ENCODE measurements around the gene ENOX1. TPM values are rescaled to one million over a fixed set of nuclear protein-coding genes. Genes with fewer than 3 reads are reported as not detected.

Gene ENOX1
- total and polyA plus RNA-seq, 9 of the 15 experiments (the other 6 are each of a cell fraction or from before 2014, with no cell fraction given) = not detected

DNA sequence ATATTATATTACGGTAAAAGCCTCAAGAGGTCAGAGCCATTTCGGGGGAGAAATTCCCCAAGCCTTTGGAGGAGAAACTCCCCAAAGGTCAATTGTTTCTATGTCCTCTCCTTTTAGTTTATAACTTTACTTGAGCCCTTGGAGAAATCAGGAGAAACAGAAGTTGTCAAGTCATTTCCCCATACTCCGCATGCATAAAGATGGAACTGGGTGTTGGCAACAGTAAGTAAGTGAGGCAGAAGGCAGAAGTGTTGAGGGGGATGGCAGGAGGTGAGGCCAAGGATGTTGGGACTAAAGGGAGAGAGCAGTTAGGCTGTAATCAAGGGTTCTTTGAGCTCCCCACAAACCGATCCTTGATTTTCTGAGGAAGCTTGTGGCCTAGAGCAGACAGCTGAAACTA lies 307.9 kb downstream of the ENOX1 start (continued):
- TF ChIP-seq, protein P1, sequence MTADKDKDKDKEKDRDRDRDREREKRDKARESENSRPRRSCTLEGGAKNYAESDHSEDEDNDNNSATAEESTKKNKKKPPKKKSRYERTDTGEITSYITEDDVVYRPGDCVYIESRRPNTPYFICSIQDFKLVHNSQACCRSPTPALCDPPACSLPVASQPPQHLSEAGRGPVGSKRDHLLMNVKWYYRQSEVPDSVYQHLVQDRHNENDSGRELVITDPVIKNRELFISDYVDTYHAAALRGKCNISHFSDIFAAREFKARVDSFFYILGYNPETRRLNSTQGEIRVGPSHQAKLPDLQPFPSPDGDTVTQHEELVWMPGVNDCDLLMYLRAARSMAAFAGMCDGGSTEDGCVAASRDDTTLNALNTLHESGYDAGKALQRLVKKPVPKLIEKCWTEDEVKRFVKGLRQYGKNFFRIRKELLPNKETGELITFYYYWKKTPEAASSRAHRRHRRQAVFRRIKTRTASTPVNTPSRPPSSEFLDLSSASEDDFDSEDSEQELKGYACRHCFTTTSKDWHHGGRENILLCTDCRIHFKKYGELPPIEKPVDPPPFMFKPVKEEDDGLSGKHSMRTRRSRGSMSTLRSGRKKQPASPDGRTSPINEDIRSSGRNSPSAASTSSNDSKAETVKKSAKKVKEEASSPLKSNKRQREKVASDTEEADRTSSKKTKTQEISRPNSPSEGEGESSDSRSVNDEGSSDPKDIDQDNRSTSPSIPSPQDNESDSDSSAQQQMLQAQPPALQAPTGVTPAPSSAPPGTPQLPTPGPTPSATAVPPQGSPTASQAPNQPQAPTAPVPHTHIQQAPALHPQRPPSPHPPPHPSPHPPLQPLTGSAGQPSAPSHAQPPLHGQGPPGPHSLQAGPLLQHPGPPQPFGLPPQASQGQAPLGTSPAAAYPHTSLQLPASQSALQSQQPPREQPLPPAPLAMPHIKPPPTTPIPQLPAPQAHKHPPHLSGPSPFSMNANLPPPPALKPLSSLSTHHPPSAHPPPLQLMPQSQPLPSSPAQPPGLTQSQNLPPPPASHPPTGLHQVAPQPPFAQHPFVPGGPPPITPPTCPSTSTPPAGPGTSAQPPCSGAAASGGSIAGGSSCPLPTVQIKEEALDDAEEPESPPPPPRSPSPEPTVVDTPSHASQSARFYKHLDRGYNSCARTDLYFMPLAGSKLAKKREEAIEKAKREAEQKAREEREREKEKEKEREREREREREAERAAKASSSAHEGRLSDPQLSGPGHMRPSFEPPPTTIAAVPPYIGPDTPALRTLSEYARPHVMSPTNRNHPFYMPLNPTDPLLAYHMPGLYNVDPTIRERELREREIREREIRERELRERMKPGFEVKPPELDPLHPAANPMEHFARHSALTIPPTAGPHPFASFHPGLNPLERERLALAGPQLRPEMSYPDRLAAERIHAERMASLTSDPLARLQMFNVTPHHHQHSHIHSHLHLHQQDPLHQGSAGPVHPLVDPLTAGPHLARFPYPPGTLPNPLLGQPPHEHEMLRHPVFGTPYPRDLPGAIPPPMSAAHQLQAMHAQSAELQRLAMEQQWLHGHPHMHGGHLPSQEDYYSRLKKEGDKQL (CRISPR knock-in tag; IDR thresholded peaks at IDR 0.05; ENCODE audit: borderline replicate concordance) = no peak
- TF ChIP-seq HNRNPK (IDR thresholded peaks at IDR 0.05; ENCODE audit: low read depth, low read length, poor library complexity, severe bottlenecking) = no peak
- no peak for TF ChIP-seq BHLHE40 (IDR thresholded peaks at IDR 0.05; ENCODE audit: low read length)
- no peak for TF ChIP-seq NFIC (IDR thresholded peaks at IDR 0.05)
- TF ChIP-seq, protein P2, sequence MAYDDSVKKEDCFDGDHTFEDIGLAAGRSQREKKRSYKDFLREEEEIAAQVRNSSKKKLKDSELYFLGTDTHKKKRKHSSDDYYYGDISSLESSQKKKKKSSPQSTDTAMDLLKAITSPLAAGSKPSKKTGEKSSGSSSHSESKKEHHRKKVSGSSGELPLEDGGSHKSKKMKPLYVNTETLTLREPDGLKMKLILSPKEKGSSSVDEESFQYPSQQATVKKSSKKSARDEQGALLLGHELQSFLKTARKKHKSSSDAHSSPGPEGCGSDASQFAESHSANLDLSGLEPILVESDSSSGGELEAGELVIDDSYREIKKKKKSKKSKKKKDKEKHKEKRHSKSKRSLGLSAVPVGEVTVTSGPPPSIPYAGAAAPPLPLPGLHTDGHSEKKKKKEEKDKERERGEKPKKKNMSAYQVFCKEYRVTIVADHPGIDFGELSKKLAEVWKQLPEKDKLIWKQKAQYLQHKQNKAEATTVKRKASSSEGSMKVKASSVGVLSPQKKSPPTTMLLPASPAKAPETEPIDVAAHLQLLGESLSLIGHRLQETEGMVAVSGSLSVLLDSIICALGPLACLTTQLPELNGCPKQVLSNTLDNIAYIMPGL (CRISPR knock-in tag; IDR thresholded peaks at IDR 0.05) = no peak
- TF ChIP-seq SMAD4 (CRISPR knock-in tag; conservative IDR thresholded peaks at IDR 0.05) = no peak
- no peak for TF ChIP-seq ZNF589 (CRISPR knock-in tag; IDR thresholded peaks at IDR 0.05; ENCODE audit: low read depth)
